GM19025 (cell line): ENCODE data around the gene FOXRED2.

Experiments used
- ATAC-seq: cut with Tn5 transposase; IDR thresholded peaks from one replicate; pipeline ENCODE4 v1.9.1; 2021; ENCODE audit warnings: mild to moderate bottlenecking, low read depth, moderate library complexity; ENCODE audit not compliant: unreplicated experiment

Gene FOXRED2

DNA sequence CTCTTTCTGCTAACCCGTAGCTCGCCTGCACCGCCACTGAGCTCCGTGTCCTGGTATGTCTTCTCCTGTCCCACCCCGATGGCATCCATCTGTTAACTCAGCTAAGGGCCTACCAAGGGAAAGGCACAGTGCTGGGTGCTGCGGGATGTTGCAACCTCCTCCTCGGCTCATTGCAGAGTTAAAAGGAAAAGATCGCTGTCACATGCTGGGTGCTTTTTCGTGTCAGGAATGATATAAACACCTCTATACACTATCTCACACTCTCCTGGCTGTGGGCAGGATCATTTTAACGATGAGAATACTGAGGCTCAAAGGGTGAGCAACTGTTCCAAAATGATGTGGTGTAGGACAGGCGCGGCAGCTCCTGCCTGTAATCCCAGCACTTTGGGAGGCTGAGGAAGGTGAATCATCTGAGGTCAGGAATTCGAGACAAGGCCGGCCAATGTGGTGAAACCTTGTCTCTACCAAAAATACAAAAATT, 35.5 kb downstream of the FOXRED2 start:
- ATAC-seq = no peak

DNA sequence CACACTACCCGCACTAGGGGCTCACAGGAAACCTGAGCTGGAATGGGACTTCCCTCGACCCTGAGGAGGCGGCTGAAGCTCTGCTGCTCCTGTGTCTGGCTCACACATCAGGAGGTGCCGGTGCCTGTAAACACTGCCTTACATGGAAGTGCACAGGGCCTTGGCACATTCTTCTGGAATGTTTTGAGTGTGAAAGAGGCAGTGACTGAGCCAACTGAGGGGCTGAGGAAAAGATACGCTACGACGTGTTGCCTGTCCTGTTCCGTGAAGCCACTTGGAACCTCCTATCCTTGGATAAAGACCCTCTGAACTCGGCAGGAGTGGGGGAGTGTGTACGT, 35.9 kb downstream of the FOXRED2 start:
- ATAC-seq = no peak

DNA sequence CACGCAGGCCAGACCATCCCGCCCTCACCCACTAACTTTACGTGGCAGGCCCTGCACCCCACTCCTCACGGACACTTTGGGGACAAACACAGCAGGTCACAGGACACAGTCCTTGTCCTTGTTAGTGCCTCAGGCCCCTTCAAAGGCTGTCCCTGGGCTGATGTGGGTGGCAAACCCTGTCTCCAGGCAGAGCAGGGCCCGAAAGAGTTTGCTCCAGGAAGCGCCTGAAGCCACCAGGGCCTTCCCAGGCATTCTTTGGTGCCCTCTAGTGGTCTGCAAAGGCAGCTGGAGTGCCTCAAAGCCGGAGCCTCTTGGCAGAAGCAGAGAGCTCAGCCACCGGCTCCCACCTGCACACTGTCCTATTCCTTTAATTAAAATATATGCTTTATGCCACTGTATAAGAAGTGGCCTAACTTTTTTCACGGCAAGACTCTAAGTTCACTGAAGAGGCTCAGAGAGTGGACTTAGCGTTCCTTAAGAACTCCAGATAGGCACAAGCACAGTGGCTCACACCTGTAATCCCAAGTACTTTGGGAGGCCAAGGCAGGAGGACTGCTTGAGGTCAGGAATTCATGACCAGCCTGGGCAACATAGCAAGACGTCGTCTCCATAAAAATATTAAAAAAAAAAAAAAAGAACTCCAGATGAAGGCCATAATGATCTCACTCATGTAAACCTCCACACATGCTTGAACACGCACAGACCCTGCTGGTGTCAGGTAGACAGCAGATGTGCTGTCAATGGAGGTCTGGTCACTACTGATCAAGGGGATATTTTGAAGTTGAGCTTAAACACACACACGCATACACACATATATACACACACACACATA, 36.5 kb downstream of the FOXRED2 start:
- ATAC-seq = no peak

DNA sequence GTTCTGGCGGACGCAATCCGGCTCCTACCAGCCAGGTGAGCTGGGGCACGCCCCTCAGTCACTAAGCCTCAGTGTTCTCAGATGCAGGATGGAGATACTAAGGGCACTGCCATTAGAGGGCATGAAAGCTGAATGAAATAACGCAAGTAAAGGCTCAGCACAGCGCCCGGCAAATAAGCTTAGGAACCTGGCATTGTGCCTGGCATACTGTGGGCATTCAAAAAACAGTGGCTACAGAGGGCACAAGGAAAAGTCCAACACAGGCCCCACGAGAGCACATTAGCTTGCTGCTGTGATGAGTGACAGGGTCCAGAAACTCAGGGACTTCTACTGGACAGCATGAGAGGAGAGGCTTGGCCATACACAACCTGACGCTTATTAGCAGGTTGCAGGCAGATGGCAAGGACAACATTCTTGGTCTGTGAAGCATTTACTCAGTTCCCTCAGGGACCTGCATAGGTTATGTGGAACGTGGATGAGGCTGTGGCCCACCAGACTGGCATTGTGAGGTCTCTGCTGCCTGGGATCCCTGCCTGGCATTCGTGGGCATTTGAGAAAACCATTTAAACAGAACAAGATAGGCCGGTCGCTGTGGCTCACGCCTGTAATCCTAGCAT, 37.6 kb downstream of the FOXRED2 start:
- no peak for ATAC-seq

DNA sequence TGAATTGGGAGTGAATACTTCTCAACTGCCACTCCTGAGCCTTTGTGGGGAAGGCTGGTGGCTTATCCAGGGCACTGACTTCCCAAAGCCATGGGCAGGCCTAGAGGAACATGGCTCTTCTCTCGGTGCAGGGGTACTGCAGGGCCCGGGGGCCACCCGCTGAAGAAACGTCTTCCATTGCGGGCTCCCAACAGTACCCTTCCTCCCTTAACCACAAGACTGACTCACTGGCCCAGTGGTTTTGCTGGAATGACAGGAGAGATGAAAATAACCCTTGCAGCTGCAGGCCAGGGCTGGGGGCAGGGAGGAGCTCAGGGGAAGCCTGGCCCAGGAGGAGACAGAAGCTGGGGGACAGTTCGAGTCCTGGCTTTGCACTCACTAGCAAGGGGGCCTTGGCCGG, 38.9 kb downstream of the FOXRED2 start:
- no peak for ATAC-seq

DNA sequence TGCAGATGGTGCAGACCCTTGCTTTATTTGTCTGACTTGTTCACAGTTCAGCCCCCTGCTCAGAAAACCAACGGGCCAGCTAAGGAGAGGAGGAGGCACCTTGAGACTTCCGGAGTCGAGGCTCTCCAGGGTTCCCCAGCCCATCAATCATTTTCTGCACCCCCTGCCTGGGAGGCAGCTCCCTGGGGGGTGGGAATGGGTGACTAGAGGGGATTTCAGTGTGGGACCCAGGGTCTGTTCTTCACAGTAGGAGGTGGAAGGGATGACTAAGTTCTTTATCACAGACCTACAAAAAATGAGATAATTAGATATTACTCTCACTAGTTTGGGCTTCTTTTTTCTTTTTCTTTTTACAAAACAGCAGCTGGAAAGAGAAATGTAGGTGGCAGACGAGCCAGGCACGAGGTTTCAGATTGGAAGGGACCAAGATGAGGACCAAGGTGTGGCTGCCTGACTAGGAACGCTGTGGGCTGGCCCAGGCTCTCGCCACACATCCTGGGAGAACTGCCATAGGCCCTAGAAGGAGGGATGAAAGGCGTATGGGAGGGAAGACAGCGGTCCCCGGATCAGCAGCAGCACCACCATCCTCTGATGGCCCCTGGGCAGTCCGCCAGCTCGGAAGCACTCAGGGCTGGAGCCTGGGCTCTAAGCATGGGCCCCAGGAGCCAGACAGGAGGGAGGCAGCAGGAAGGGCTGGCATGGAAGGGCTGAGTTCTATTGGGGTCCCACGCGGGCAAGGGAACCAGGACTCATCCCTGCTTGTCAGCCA, 39.6 kb downstream of the FOXRED2 start:
- no peak for ATAC-seq

DNA sequence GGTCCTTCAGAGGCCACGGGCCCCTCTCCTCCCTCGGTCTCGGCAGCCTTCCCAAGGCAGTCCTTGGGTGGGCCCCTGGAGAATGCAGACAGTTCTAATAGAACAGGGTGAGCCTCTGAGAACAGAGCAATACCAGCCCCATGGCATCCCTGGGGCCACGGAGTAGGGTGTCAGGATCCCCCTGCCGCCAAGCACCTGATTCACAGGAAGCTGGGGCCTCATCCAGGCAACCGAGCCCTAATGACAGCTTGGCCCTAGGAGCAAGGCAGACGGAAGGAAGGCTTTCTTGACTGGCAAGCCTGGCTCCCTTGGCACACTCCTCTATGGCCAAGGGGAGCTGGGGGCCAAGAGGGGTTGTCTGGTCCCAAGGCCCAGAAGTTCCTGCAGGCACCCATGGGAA, 40.6 kb downstream of the FOXRED2 start:
- ATAC-seq = no peak

DNA sequence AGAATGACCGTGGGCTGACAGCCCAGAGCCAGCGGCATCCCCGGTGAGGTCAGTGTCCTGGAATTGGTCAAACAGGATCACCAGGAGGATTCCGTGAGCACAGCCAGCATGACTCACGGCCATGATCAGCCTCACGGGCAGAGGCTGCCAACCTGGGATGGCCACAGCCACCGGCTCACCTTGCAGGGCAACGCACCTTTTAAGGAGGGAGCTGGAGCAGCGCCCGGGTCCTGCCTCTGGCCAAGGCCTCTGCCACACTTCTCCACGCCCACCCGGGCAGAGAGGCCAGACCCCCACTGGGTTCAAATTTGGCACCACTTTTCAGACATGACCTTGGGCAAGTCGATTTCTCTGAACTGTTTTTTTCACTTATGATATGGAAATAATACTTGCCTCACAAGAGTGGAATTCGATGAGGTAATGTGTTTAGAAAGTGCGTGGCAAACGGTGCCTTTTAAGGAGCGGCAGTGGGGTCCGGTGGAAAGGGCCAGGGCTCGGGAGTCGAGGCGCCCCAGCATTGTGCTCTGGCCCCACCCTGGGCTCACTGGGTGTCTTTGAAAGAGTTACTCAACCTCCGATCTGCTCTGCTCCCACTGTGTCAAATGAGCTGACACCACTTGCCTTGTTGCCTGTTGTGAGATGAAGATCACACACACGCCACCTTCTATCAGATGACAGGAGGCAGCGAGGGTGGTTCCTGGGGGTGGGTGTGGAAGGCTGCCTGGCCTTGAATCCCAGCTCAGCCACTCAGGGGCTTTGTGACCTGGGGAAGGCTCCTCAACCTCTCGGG, 41.4 kb downstream of the FOXRED2 start:
- ATAC-seq = no peak

DNA sequence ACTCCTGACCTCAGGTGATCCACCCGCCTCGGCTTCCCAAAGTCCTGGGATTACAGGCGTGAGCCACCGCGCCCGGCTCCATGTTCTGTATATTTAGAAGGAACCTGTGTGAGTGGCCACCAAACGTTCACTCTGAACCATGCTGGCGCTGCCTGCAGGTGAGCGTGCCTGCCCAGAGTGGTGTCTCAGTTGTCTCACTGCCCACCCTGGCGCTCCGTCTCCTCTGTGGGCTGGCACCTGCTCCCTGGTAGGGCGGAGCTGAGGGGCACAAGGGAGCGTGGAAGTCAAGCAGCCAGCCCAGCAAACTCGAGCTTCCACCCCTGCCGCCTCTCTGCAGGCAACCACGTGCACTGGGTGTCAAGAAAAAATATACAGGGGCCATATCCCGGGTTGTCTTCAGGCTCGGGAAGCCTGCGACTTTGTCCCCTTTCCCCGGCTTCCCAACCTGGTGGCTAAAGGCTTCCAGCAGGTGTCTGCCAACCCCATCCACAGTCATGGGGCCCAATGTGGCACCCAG, 42.1 kb downstream of the FOXRED2 start:
- no peak for ATAC-seq

DNA sequence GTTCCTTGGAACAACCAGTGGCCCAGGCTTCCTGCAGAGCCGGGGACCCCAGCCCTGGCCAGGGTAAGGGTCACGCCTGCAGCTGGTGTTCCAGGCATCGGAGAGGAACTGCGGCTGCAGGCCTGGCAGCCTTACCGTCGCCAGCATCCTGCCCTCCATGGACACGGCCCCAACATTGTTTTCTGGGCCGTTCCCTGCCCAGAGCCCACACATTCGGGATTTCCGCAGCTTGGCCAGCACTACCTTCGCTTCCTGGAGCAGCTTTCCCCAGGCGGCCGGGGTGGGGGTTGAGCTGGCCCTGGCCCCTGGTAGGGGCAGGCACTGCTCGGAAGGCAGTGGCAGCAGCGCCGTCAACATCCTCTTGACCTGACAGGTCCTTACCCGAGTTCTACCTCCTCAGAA, 43.1 kb downstream of the FOXRED2 start:
- no peak for ATAC-seq

DNA sequence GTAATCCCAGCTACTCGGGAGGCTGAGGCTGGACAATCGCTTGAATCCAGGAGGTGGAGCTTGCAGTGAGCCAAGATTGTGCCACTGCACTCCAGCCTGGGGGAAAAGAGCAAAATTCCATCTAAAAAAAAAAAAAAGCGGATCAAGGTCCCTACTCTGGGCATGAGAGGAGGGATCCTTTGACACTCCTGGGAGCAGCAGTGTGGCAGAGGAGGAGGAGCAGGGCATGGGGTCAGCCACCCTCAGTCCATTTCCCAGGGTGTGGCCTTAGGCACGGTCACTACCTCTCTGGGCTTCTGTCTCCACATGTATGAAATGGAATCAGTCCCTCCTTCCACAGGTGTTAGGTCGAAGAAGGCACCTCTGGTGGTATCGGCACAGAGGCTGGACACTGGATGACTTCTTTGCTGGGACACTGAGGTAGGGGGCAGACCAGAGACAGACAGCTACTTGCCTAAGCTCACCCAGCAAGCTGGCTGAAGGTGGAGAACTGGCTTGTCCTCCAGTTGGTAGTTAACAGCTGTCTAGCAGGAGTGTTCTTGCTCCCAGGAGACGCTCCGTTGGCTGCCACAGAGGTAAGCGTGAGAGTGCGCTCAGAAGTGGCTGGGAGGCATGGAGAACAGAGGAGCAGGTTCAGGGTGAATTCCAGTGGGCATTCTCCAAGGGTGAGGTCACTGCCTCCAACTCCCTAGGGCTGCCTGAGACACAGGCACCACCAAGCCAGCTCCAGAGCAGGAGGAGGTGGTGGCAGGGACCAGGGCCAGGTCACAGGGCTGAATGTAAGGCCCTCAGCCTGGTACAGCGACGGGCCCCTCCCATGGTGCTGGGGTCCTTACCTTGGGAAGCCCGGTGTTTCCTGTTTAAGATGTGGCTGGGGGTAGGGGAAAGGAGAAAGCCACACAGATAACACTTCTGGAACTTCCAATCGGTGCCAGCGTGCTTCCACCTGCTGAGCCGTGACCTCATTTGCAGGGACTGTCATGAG, 44.9 kb downstream of the FOXRED2 start:
- no peak for ATAC-seq

DNA sequence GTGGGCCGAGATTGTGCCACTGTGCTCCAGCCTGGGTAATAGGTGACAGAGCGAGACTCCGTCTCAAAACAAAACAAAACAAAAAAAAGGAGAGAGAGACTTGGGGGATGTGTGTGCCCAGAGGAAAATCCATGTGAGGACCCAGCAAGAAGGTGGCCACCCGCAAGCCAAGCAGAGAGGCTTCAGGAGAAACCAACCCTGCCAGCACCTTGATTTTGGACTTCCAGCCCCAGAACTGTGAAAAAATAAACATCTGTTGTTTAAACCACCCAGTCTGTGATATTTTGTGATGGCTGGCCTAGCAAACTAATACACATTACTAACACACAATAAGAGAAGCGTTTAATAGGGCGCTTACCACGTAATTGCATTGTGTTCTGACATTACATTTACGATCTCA, 46.6 kb downstream of the FOXRED2 start:
- no peak for ATAC-seq

DNA sequence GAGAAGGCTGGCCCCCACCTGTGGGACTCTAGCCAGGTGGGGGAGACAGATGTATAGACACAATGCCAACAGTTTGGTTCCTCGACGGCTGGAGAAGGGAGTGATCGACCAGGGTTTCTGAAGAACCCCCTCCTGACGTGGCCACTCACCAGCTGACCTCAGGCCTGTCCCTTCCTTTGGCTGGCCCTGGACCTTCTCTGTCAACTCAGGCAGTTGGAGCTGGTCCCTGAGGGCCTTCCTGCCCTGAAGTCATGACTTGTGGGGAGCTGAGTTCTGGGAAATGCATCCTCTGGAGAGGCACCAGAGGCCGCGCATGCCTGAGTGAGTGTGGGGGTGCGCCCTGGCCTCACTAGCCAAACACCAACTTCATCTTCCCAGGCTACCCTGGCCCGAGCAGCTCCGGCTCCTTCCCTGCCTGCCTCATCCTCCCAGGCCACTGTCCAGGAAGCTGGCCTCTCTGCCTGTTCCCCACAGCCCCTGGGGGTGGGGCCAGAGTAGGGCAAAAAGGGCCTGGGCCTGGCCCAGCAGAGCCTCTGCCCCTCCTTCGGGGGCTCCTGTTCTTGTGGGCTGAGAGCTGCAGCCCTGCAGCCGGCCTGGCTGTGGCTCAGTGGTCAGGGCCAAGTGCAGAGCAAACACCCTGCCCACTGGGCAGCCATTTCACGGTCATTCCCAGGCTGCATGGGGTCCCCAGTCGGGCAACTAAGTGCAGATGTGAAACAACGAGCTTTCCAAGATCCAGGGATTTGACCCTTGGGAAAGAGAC, 49.0 kb downstream of the FOXRED2 start:
- ATAC-seq = no peak

DNA sequence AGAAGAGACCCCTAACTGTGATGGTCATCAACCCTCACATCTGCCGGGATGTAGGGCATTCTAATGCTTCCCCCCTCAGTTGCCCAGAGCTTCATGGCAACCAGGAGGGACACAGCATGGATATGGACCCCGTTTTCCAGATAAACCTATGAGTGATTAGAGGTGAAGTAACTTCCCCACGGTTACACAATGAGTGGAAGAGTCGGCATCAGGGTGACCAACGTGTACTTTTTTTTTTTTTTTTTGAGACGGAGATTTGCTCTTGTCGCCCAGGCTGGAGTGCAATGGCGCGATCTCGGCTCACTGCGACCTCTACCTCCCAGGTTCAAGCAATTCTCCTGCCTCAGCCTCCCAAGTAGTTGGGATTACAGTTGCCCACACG, 50.4 kb downstream of the FOXRED2 start:
- no peak for ATAC-seq

DNA sequence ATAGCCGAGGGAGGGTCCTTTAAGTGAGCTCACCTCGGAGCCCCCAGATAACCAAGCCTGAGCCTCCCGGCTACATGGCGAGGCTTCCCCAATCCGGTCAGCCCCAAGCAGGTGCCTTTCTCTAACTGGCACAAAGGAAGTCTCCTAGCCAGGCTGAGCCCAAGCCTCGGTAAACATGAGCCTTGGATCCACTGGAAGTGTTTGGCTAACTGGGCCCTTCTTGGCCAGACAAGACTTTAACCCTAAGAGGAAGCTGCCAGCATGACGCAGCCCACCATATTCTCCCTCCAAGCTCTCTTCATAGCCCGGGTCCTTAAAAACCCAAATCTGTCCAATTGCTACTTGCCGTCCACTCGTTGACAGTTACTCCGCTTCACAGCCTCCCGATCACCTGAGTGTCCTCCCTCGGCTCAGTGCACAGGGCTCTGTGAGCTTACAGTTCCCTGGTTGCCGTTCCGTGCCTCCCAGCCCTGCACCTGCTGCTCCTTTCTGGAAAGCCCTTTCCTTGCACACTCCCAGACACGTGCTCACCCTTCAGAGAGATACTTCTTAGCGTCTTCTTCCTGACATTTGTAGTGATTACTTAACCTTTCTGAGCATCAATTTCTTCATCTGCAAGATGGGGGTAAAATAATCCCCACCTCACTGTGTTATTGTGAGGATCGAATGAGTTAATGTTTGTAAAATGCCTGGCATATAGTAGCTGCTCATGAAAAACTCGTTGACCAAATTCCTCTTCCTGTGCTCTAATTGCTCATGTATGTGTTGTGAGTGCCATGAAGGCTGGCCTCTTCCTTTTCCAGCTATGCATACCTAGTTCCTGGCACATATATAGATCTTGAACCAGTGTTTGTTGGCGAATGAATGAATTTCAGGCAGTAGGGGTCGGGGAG, 51.0 kb downstream of the FOXRED2 start:
- no peak for ATAC-seq

DNA sequence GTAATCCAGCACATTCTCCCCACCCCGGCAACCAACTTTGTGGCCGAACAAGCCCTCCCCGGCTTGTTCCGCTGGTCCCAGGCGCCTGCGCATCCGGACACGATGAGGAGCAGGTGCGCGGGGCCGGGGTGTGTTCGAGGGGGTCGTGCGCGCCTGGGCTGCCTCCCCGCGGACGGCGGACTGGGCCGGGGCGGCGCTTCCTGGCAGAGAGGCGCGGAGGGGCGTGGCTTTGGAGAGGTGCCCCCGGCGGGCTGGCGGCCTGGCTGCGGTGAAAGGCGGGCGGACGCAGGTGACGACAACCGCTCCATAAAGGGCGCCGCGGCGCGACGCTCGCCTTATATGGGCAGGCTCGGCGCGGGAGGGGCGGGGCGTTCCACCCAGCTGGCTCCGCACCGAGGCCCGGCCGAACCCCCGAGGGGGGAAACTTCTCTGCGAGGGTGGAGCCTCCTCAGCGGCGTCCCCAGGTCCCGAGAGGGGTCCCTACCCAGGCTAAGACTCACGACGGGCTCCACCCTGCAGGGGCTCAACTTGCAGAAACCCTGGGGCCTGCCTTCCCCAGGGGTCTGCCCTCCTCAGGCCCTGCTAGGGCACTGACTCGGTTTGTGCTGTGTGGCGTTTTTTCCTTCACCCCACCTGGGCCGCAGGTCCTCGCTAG, 51.8 kb downstream of the FOXRED2 start:
- ATAC-seq = peak; percentile 50

DNA sequence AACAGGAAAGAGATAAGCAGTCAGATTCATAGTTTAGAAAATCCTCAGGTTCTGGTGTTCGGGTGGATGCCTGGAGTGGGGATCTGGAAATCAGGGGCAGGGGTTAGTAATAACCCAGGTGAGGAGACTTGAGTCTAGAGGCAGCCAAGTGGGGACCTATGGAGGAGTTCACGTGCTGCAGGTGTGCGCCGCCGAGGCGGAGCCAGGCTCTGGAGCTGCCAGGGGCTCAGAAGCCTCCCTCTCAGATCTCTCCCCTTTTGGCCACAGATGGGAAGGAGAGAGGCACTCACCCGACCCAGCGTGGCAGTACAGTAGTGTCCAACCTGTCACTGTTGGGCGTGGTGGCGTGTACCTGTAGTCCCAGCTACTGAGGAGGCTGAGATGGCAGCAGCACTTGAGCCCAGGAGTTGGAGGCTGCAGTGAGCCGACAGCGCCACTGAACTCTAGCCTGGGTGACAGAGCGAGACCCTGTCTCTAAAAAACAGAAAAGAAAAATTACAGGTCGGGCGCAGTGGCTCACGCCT, 52.9 kb downstream of the FOXRED2 start:
- ATAC-seq = no peak
